MM.1S (cell line): ENCODE results near the gene CSF1.

ENCODE experiments used
- DNase-seq: peaks from one replicate; pipeline ENCODE4 v3.0.0-alpha.2; 2015
- H2AFZ ChIP-seq: fragments of 300-600 bp; sonication (generic); 2 replicates; pipeline ENCODE4 v1.6.0; 2016; ENCODE audit warnings: antibody characterized with exemption, low read length
- H3F3A ChIP-seq: fragments of 300-600 bp; sonication (generic); 2 replicates; pipeline ENCODE4 v1.6.1; 2016; ENCODE audit warnings: mild to moderate bottlenecking, antibody characterized with exemption, low read length, moderate library complexity, mixed read lengths; ENCODE audit not compliant: insufficient read depth
- H3K27ac ChIP-seq: fragments of 300-600 bp; sonication (generic); 2 replicates; pipeline ENCODE4 v1.5.1; 2016; ENCODE audit warnings: mild to moderate bottlenecking, low read length
- H3K27me3 ChIP-seq: fragments of 300-600 bp; sonication (generic); replicated peaks from 2 replicates; pipeline ENCODE4 v1.6.0; 2016; ENCODE audit warnings: low read length; ENCODE audit not compliant: insufficient read depth
- H3K36me3 ChIP-seq: fragments of 300-600 bp; sonication (generic); replicated peaks from 2 replicates; pipeline ENCODE4 v1.6.1; 2016; ENCODE audit warnings: mild to moderate bottlenecking, low read length, mixed read lengths; ENCODE audit not compliant: insufficient read depth
- H3K4me1 ChIP-seq: fragments of 300-600 bp; sonication (generic); 2 replicates; pipeline ENCODE4 v1.6.1; 2016; ENCODE audit warnings: low read length, mixed read lengths
- H3K4me2 ChIP-seq: fragments of 300-600 bp; sonication (generic); 2 replicates; pipeline ENCODE4 v1.6.0; 2016; ENCODE audit warnings: low read depth, low read length
- H3K4me3 ChIP-seq: fragments of 300-600 bp; sonication (generic); 2 replicates; pipeline ENCODE4 v1.5.1; 2016; ENCODE audit warnings: low read length, mixed read lengths
- H3K79me2 ChIP-seq: fragments of 300-600 bp; sonication (generic); 2 replicates; pipeline ENCODE4 v1.6.1; 2016; ENCODE audit warnings: mixed run types, low read length, mixed read lengths
- H3K9ac ChIP-seq: fragments of 300-600 bp; sonication (generic); 2 replicates; pipeline ENCODE4 v1.6.1; 2016; ENCODE audit warnings: low read length, mixed read lengths
- H3K9me2 ChIP-seq: fragments of 300-600 bp; sonication (generic); replicated peaks from 2 replicates; pipeline ENCODE4 v1.6.1; 2016; ENCODE audit warnings: mild to moderate bottlenecking, low read length, mixed read lengths; ENCODE audit not compliant: insufficient read depth
- H3K9me3 ChIP-seq: fragments of 300-600 bp; sonication (generic); replicated peaks from 2 replicates; pipeline ENCODE4 v1.6.1; 2016; ENCODE audit warnings: mild to moderate bottlenecking, low read length, mixed read lengths; ENCODE audit not compliant: insufficient read depth
- H4K20me1 ChIP-seq: fragments of 300-600 bp; sonication (generic); 2 replicates; pipeline ENCODE4 v1.6.1; 2016; ENCODE audit warnings: mild to moderate bottlenecking, low read length, moderate library complexity, mixed read lengths; ENCODE audit not compliant: insufficient read depth
- CTCF ChIP-seq: fragments of 300-600 bp; sonication (generic); IDR thresholded peaks from 2 replicates; pipeline ENCODE4 v1.5.1; 2016; ENCODE audit warnings: antibody characterized with exemption, low read length, mixed read lengths
- EZH2 ChIP-seq: fragments of 300-600 bp; sonication (generic); optimal IDR thresholded peaks from 2 replicates; pipeline ENCODE3; 2017; ENCODE audit warnings: low read depth, mild to moderate bottlenecking, antibody characterized with exemption, low read length, mixed read lengths
- EZH2phosphoT487 ChIP-seq: fragments of 300-600 bp; sonication (generic); IDR thresholded peaks from 2 replicates; pipeline ENCODE4 v1.6.1; 2018; ENCODE audit warnings: antibody characterized with exemption, low read length

Gene CSF1

GRCh38 chr1:109880971-109881894 lies 29.4 kb upstream of the CSF1 start:
- Histone ChIP-seq H3K79me2 (no peaks in the 10 kb centered on the region), H3K4me2 (no peak overlapping the region), H3K27me3 (no peaks in the 10 kb centered on the region), H4K20me1 (no peaks in the 10 kb centered on the region), H3K4me3 (no peak overlapping the region), H3F3A (no peaks in the 10 kb centered on the region), H3K9ac (no peak overlapping the region), H3K27ac (no peak overlapping the region), H3K9me3 (no peaks in the 10 kb centered on the region), H3K4me1 (no peaks in the 10 kb centered on the region), H2AFZ (no peak overlapping the region), H3K36me3 (no peaks in the 10 kb centered on the region), H3K9me2 (no peaks in the 10 kb centered on the region)
- DNase-seq, result no peak
- TF ChIP-seq EZH2phosphoT487, result no peak
- no peak for TF ChIP-seq EZH2
- TF ChIP-seq CTCF, result no peak

GRCh38 chr1:109881906-109882287 lies 28.8 kb upstream of the CSF1 start:
- no peaks in the 10 kb centered on the region for H3K79me2 ChIP-seq
- H2AFZ ChIP-seq, result no peak overlapping the region
- no peaks in the 10 kb centered on the region for H3K9me3 ChIP-seq
- no peak for DNase-seq
- H3K4me1 ChIP-seq, result no peaks in the 10 kb centered on the region
- no peaks in the 10 kb centered on the region for H3K36me3 ChIP-seq
- no peak overlapping the region for H3K4me2 ChIP-seq
- H3K9ac ChIP-seq, result no peak overlapping the region
- H3K9me2 ChIP-seq, result no peaks in the 10 kb centered on the region
- no peak for TF ChIP-seq EZH2
- TF ChIP-seq EZH2phosphoT487, result no peak
- no peak for TF ChIP-seq CTCF
- H3K4me3 ChIP-seq, result no peak overlapping the region
- no peak overlapping the region for H3K27ac ChIP-seq
- H4K20me1 ChIP-seq, result no peaks in the 10 kb centered on the region
- H3K27me3 ChIP-seq, result no peaks in the 10 kb centered on the region
- H3F3A ChIP-seq, result no peaks in the 10 kb centered on the region

- no peak for TF ChIP-seq EZH2phosphoT487
- no peak for TF ChIP-seq EZH2
- TF ChIP-seq CTCF, result no peak
- H3K4me2 ChIP-seq, result no peak overlapping the region
- no peak overlapping the region for H3K27ac ChIP-seq
- no peak overlapping the region for H3K4me3 ChIP-seq
- H3K9me3 ChIP-seq, result no peaks in the 10 kb centered on the region
- no peaks in the 10 kb centered on the region for H3F3A ChIP-seq
- H3K79me2 ChIP-seq, result no peaks in the 10 kb centered on the region
- H3K27me3 ChIP-seq, result no peaks in the 10 kb centered on the region
- no peaks in the 10 kb centered on the region for H3K9me2 ChIP-seq
- no peaks in the 10 kb centered on the region for H3K36me3 ChIP-seq
- no peak overlapping the region for H2AFZ ChIP-seq
- no peaks in the 10 kb centered on the region for H3K4me1 ChIP-seq
- H3K9ac ChIP-seq, result no peak overlapping the region
- DNase-seq, result no peak
- no peaks in the 10 kb centered on the region for H4K20me1 ChIP-seq
These were observed 28.1 kb upstream of the CSF1 start for GRCh38 chr1:109882288-109883245.
